Retinal pigment epithelial cell (primary cell): Measurements from ENCODE around the gene FARS2.

Experiments used
- DNase-seq: peaks from one replicate; pipeline ENCODE4 v3.0.0-alpha.2; 2010; ENCODE audit warnings: low read depth
- H3K4me3 ChIP-seq: 2 replicates; pipeline ENCODE4 v1.5.1; 2011; ENCODE audit warnings: mild to moderate bottlenecking, low read length, control low read depth, moderate library complexity
- CTCF ChIP-seq: conservative IDR thresholded peaks from 2 replicates; pipeline ENCODE4 v1.5.1; 2011; ENCODE audit warnings: low read depth, low read length, control low read depth, inconsistent platforms

Gene FARS2

GRCh38 chr6:5464099-5464885 lies 203.0 kb downstream of the FARS2 start:
- H3K4me3 ChIP-seq = no peak overlapping the region
- DNase-seq = no peak
- TF ChIP-seq CTCF = no peak

GRCh38 chr6:5466281-5467136 lies 205.2 kb downstream of the FARS2 start:
- no peak for TF ChIP-seq CTCF
- H3K4me3 ChIP-seq = no peak overlapping the region
- DNase-seq = no peak

- no peak for DNase-seq
- no peak for TF ChIP-seq CTCF
- H3K4me3 ChIP-seq = no peak overlapping the region
Measured at GRCh38 chr6:5468586-5468985, 207.3 kb downstream of the FARS2 start.

GRCh38 chr6:5469101-5469846 lies 208.0 kb downstream of the FARS2 start:
- TF ChIP-seq CTCF = no peak
- DNase-seq = no peak
- no peak overlapping the region for H3K4me3 ChIP-seq

- DNase-seq = no peak
Measured at GRCh38 chr6:5471044-5471443, 209.7 kb downstream of the FARS2 start.

More at GRCh38 chr6:5471044-5471443, 209.7 kb downstream of the FARS2 start:
- TF ChIP-seq CTCF = peak; percentile 94
- no peak overlapping the region for H3K4me3 ChIP-seq
